GM10847 (cell line): ENCODE data around the gene FGF21.

Source experiments
- POLR2A ChIP-seq: IDR thresholded peaks from 2 replicates; pipeline ENCODE4 v1.6.1; 2011; ENCODE audit not compliant: insufficient read length; ENCODE audit errors: extremely low read depth

FGF21 gene, protein sequence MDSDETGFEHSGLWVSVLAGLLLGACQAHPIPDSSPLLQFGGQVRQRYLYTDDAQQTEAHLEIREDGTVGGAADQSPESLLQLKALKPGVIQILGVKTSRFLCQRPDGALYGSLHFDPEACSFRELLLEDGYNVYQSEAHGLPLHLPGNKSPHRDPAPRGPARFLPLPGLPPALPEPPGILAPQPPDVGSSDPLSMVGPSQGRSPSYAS

DNA sequence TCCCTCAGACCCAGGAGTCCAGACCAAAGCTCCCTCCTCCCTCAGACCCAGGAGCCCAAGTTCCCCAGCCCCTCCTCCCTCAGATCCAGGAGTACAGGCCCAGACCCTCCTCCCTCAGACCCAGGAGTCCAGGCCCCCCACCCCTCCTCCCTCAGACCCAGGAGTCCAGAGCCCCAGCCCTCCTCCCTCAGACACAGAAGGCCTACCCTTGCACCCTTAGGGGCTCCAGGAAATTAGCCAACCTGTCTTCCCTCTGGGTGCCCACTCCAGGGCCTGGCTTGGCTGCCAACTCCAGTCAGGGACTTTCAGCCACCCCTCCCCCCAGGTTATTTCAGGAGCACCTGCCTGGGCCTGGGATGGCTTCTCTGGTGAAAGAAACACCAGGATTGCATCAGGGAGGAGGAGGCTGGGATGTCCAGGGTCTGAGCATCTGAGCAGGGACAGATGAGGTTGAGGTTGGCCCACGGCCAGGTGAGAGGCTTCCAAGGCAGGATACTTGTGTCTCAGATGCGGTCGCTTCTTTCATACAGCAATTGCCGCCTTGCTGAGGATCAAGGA is at the start of gene FGF21:
Gene FGF21, plus strand, starts transcription at position 441 of the 558 bp plus-strand sequence. CDS start 713 bp downstream, outside the sequence.
- no peak for TF ChIP-seq POLR2A

DNA sequence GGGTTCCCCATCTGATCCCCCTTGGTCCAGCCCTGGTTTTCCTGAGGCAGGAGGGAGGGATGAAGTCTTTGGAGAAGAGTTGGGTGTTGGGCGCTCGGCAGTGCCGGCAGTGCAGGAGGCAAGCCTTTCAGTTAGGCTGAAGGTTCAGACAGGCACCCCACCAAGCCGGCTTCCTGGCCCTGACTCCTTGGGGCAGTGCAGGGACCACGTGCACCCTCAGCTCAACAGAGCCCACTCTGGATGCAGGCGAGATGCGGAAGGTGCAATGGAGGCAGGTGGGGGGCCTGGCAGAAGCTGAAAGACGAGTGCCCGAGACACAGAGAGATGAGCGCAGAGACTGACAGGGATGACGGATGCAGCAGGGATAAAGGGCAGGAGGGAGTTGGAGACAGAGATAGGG is 46.9 kb upstream of the FGF21 start:
- TF ChIP-seq POLR2A = no peak

DNA sequence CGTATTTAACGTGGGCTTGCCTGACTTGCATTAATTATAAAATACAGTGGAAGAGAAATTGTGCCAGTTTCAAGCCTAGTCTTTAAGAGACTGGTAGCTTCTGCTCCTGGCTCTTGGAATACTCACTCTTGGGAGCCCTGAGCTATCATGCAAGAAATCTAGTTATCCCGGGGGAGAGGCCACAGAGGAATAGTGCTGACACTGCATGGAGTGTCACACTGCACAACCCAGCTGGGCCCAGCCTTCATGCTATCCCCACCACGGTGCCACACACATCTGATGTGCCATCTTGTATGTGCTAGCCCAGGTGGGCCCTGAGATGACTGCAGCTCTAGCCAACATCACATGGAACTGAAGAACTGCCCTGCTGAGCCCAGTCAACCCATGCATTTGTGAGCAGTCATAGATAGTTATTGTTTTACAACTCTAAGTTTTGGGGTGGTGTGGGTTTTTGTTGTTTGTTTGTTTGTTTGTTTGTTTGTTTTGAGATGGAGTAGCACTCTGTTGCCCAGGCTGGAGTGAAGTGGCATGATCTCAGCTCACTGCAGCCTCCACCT is 44.1 kb upstream of the FGF21 start:
- TF ChIP-seq POLR2A = no peak

DNA sequence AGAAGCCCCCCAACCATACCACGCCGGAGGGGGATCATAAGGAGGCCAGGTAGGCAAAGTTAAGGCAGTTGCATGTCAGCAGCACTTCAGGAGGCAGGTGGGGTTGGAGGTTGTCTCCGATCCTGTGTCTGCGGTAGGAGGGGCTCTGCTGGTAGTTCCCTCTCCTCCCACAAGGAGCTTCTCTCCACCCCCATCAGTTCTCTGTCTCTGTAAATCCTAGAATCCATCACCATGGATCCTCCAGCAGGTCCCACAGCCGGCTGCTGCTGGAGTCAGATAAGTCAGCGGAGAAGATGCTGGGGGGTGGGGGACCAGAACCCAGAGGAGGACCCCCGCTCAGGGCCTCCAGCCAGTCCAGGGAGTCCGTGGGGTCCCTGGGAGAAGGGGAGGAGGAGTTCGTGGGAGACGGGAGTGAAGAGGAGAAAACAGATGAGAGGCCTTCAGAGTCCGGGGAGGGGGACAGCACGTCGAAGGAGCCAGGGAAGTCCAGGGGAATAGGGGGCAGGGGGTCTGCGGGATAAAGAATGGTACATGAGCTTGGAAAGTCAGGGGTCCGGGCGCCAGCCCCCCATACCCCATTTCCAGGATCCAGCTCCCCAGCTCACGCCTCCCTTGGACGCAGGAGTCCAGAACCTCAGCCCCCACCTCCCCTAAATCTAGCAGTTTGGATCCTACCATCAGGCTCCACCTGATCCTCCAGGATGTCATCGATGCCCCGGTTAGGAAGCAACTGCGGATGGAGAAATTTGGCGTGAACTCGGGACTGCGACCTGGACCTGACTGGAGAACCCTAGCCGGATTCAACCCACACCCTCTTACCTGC is 42.1 kb upstream of the FGF21 start:
- TF ChIP-seq POLR2A = no peak

DNA sequence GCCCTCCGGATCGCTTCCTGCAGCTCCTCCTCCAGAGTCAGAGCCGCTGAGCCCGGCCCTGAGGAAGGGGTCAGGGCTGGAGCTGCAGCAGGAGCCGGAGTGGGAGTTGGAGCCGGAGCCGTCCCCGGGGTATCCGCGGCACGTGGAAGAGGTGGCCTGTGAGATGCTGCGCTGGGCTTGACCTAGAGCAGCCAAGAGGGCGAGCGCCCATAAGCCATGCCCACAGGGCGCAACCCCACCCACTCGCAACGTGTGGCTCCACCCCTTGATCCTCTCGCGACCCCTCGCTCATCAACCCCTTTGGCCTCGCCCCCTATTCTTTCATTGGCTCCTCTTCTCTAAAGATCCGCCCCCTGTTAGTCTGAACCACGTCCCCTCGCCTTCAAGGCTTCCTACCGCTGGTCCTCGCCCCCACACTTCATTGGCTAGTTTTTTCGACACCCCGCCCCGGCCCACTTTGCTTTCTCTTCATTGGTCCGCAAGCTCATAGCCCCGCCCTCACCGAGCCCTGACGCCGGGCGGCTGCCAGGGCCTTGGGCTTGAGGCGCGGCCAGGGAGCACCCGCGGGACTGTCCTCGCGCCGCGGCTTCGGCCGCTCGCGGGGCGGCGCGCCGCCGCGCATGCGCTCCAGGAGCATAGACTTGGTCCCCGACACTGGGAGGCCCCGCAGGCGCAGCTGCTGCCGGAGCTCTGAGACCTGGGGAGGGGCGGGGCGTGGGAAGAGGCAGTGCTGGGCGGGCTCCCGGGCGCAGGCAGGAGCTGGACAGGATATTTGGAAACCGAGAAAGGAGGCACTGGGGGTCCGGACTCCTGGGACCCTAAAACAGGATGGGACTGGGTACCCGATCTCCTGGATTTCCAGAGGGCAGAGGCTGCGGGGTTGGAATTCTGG is 41.2 kb upstream of the FGF21 start:
- peak; percentile 49 for TF ChIP-seq POLR2A

DNA sequence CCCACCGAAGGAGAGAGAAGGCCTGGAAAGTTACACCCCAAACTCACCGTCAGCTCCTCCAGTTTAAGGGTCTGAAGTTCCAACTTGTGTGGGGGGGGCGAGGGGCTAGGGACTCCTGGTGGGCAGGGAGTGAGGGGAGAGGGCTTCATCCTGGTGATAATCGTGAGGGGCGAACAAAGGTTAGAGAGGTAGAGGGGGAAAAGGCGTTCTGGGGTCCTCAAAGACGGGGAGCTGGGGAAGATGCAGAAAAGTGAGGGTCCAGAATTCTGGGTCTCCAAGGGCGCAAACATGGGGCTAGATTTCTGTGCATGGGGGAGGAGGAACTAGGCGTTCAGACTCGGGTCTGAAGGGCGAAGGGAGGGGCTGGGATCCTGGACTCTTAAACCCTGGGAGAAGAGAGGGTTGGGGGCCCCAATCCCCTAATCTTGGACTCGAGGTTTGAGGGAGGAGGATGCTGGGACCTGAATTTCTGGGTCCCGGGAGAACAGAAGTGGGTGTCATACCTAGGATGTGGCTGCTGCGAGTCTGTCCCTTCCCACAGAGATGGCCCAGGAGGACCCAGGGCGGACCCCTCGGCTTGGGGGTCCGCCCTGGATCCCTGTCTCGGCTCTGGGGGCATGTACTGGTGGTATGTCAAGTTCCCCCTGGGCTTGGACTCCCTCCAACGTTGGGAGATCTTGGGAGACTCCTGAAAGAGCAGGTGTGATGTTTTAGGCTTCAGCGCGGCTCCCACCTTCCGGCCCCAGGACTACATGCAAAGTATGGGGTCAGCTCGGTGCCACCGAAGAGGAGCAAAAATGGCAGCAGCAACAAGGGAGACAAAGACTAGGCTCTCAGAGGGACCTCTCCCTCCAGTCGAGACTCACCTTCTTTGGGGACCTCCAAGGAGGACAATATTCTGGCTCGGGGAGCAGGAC is 40.3 kb upstream of the FGF21 start:
- no peak for TF ChIP-seq POLR2A

DNA sequence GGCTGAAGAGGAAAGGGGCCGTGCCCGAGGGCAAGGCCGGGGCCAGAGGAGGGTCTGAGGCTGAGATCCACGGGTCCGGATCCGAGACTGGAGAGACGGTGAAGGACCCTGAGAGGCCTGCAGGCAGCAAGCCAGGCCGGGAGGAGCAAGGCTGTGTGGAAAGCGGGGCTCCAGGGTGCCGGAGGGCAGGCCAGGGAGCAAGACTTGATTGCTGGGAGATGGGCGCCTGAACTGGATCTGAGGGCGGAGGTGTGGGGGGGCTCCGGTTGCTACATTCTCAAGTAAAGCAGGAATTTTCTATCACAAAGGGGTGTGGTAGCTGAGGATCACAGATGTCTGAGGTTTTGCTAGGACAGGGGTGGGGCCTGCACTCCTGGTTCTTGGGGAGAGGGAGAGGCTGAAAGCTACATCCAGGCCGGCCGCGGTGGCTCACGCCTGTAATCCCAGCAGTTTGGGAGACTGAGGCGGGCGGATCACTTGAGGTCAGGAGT is 39.6 kb upstream of the FGF21 start:
- TF ChIP-seq POLR2A = no peak

DNA sequence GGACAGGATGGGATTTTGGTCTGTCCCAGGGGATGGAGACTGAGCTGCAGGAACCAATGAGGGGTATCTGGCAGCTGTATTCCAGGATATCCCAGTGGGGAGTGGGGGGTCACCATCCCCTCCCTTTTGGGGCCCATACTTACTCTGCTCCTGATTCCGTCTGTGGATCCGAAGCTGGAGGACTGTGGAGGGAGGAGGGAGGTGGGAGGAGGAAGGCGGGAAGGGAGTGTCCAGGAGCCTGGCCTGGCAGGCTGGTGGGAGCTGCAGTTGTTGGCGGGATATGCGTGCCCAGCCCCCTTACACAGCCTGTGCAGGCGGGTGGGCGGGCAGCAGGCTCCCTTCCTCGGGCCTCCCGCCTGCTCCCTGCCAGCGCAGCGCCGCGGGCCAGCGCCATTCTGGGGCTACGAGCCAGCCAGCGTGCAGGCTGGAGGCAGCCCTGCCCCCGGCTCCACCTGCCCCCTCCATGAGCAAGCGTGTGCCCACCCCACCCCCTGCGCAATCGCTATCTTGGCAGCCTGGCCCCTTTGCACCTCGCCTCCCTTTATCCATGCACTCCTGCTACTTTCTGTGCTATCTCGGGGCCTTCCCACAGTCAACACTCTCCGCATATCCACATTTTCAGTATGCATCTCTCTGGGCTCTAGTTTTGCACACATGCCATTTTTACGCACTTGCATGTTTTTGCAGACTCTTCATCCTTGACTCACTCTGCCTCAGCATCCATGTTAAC is 38.6 kb upstream of the FGF21 start:
- no peak for TF ChIP-seq POLR2A

DNA sequence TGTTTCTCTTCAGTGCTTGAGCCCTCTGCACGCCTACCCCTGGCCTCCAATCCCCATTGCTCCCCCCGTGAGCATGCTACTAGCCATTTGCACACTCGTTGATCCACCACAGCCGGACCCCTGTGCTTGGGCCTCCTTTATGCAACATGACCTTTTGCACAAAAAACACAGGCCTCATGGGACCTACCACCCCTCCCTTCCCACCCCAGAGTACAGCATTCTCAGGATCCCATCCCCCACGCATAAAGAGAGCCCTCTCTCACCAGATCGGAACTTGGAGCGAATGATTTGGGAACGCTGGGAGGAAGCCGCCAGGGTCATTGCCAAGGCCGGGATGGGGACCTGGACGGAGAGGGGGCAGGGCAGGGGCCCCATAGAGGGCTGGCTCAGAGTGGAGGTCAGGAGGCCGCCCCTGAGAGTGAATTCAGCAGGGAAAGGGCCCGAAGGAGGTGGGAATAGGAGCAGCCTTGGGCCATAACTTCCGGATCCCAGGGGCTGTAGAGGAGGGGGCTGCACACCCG is 36.6 kb upstream of the FGF21 start:
- TF ChIP-seq POLR2A = no peak

DNA sequence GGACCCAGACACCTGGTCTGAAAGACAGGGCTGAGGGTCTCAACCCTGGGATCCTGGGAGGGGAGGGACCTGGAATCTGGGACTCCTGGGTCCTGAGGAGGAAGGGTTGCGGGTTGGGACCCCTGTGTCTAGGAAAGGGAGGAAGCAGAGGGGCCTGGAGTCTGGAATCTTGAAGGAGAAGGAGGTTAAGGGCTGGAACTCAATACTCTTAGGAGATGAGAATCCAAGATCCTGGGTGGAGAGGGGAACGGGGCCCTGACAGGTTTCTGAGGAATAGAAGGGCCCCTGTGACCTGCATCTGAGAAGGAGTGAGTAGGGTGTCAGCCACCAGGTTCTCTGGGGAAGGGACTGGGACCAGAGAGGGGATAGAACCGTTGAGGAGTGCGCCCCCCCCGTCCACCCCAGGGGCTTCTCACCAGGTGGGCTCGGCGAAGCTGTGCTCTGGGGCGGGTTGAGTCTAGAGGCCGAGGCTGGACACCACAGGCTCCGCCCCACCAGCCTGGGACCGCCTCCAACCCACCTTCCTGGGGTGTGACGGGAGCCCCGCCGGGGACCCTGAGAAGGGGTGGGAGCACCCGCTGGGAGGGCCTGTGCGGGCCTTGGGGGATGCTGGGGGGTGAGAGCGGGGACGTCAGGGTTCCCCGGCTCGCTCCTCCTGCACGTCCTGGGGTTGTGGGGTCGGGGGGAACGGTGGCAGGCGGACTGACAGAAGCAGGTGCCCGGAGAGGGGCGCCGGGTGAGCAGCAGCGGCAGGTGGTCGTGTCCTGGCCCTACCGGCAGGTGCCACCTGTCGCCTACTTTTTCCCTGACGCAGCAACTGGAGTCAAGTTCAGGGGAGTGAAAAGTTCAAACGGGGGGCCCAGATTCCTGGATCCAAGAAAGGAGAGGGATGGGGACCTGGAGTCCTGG is 35.8 kb upstream of the FGF21 start, which contains the start of gene MAMSTR:
Gene MAMSTR, minus strand, starts transcription at position 463 of the 909 bp plus-strand sequence. CDS start 694 bp downstream, outside the sequence.
- no peak for TF ChIP-seq POLR2A

DNA sequence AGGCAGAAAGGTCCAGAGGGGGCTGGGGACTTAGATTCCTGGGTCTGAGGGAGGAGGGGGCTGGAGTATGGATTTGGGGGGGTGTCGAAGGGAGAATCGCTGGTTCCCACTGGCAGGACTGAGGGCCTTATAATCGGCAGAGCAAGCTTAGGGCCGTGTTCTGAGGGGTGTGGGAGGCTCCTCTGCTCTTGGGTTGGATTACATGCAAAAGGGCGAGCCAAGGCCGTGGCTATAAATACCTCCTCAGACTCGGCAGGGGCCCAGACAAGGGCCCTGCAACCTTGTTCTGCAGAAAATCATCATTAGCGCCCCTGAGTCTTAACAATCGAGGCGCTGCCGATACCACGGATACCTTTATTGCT is 35.1 kb upstream of the FGF21 start:
- no peak for TF ChIP-seq POLR2A
